ENCODE data around the gene RPGRIP1. TPM values are rescaled to one million over a fixed set of nuclear protein-coding genes. Genes with fewer than 3 reads are reported as not detected.

RPGRIP1 gene
- total RNA-seq, 1 experiment from 2014 or later: 0.07 TPM

DNA sequence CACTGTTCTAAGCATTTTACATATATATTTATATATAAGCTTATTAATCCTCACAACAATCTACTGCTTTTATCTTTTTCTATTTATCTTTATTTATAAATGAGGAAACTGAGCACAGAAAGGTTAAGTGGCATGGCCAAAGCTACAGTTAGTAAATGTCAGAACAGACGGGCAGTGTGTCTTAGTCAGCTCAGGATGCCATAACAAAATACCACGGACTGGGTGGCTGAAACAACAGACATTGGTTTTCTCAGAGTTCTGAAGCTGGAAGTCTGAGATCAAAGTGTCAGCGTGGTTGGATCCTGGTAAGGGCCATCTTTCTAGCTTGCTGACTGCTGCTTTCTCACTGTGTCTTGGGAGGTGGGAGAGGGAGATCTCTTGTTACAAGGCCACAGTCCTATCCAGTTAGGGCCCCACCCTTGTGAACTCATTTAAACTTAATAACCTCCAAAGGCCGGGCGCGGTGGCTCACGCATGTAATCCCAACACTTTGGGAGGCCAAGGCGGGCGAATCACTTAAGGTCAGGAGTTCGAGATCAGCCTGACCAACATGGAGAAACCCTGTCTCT lies 19.8 kb downstream of the RPGRIP1 start:
- H3K4me3 Mint-ChIP-seq: no peak overlapping the region
- no peaks in the 10 kb centered on the region for H3K36me3 Mint-ChIP-seq (ENCODE audit: insufficient read depth in 1 of 3, low read depth in 3 of 3)
- no peak overlapping the region for H2BK20ac ChIP-seq (ENCODE audit: low read depth, low read length, poor library complexity, severe bottlenecking)

More for the DNA sequence above, 19.8 kb downstream of the RPGRIP1 start:
- Histone ChIP-seq H3K23ac (ENCODE audit: insufficient read length, low read depth, low read length) (no peak overlapping the region), H2BK5ac (ENCODE audit: insufficient read length, low read length) (no peak overlapping the region), H3K4me1 (ENCODE audit: insufficient read depth, low read length) (no peaks in the 10 kb centered on the region), H3K27ac (ENCODE audit: insufficient read length, low read depth, low read length) (no peak overlapping the region), H3K9me3 (ENCODE audit: control insufficient read depth, low read depth, low read length) (no peaks in the 10 kb centered on the region), H4K5ac (ENCODE audit: insufficient read length, low read depth, low read length) (no peak overlapping the region), H3K27me3 (ENCODE audit: insufficient read depth, low read length) (no peaks in the 10 kb centered on the region), H3K9ac (ENCODE audit: extremely low read depth, insufficient read length, low read length) (no peak overlapping the region), H3T11ph (ENCODE audit: low read length) (no peak overlapping the region), H2AK5ac (ENCODE audit: insufficient read length, low read length) (no peak overlapping the region), H3K79me1 (ENCODE audit: insufficient read depth, low read depth, low read length, poor library complexity, severe bottlenecking) (no peaks in the 10 kb centered on the region), H3K56ac (ENCODE audit: insufficient read length, low read depth, low read length) (no peak overlapping the region), H2BK15ac (ENCODE audit: low read depth, low read length) (no peak overlapping the region), H4K8ac (replicated peaks; ENCODE audit: insufficient read length, low read depth, low read length) (no peak overlapping the region), H2BK120ac (ENCODE audit: low read depth, low read length, poor library complexity, severe bottlenecking) (no peak overlapping the region), H3K23me2 (ENCODE audit: insufficient read length, low read depth, low read length, poor library complexity, severe bottlenecking) (peaks cover 4% of the 10 kb centered on the region), H3K4ac (ENCODE audit: low read depth, low read length) (no peak overlapping the region), H3K18ac (ENCODE audit: insufficient read length, low read depth, low read length) (no peak overlapping the region), H4K20me1 (ENCODE audit: control insufficient read depth, insufficient read depth, insufficient read length) (no peaks in the 10 kb centered on the region), H3K14ac (ENCODE audit: insufficient read depth, low read length) (no peak overlapping the region), H4K91ac (ENCODE audit: insufficient read length, low read depth, low read length) (no peak overlapping the region), H3K79me2 (ENCODE audit: insufficient read depth, low read length) (no peaks in the 10 kb centered on the region), H3K4me2 (ENCODE audit: insufficient read depth, insufficient read length, low read length) (no peak overlapping the region), H2AFZ (ENCODE audit: low read length) (no peak overlapping the region), H2BK12ac (ENCODE audit: insufficient read length, low read depth, low read length) (no peak overlapping the region)
- Mint-ChIP-seq H3K27me3 (ENCODE audit: low read depth) (peaks cover 11% of the 10 kb centered on the region), H3K9me3 (no peaks in the 10 kb centered on the region), H3K27ac (no peak overlapping the region), H3K4me1 (peaks cover 4% of the 10 kb centered on the region in 2 experiments; a peak in 3 of 4 replicates)
- no peak for DNase-seq
- TF ChIP-seq, protein P1, sequence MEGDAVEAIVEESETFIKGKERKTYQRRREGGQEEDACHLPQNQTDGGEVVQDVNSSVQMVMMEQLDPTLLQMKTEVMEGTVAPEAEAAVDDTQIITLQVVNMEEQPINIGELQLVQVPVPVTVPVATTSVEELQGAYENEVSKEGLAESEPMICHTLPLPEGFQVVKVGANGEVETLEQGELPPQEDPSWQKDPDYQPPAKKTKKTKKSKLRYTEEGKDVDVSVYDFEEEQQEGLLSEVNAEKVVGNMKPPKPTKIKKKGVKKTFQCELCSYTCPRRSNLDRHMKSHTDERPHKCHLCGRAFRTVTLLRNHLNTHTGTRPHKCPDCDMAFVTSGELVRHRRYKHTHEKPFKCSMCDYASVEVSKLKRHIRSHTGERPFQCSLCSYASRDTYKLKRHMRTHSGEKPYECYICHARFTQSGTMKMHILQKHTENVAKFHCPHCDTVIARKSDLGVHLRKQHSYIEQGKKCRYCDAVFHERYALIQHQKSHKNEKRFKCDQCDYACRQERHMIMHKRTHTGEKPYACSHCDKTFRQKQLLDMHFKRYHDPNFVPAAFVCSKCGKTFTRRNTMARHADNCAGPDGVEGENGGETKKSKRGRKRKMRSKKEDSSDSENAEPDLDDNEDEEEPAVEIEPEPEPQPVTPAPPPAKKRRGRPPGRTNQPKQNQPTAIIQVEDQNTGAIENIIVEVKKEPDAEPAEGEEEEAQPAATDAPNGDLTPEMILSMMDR (conservative IDR thresholded peaks at IDR 0.05): no peak
- WGBS (ENCODE audit: extremely low coverage, insufficient read length, low lambda C conversion rate): no CpG with 5 or more reads among the region's 10 CpGs
